Measurements from ENCODE around the gene MYH7. TPM values are rescaled to one million over a fixed set of nuclear protein-coding genes. Genes with fewer than 3 reads are reported as not detected.

Gene MYH7
- polyA plus RNA-seq, 1 of the 3 experiments (the other 2 are of a cell fraction) = not detected

GRCh38 chr14:23438101-23438971 is 2.9 kb upstream of the MYH7 start:
- no peak overlapping the region for H2AFZ ChIP-seq (ENCODE audit: low read depth)
- POLR2A ChIA-PET = no interaction called here

DNA sequence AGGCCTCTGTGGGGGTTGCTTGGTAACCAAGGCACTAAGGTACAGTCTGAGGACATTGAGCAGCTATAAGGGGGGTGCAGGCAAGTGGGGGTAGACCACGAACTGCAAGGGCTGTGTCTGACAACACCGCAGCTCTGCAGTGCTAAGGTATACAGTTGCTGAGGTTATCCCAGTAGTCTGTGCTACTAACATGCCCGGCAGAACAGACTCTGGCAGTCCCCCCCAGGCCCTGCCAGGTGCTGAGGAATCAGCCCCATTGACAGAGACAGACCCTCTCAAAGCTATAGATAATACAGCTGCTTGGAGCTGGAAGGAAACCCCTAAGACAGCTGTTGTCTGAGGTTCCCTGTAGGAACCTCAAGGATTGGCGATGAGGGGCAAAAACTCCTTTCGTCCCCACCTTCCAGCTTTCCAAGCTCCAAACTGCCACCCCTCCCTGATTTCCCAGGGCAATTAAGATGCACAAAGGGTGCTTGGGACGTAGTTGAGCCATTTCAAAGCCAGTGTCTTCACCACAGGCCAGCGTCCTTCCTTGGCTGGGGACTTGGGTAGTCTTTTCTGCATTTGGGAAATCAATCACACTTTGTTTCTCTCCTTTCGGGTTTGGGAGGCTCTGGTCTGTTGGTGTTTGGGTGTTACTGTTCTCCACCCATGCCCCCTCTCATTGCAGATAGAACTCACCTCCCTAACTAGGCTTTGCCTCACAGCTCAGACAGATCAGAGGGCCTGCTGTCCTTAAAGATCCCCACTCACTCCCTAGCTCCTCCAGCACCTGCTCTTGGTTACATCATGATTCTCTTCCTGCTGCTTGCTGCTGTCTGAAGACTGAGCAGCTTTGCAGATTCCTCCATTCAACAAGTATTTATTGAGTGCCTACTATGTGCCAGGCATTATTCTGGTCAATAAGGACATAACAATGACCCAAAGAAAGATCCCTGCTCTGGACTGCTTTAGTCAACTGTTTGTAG is 2.0 kb upstream of the MYH7 start:
- Histone ChIP-seq H3K36me3 (replicated peaks in 1 of 2; ENCODE audit: control insufficient read depth in 1 of 2, insufficient read depth in 2 of 2, low read length in 1 of 2) (no peaks in the 10 kb centered on the region), H3K9ac (no peak overlapping the region), H3K9me2 (no peaks in the 10 kb centered on the region), H4K20me1 (ENCODE audit: insufficient read depth) (no peaks in the 10 kb centered on the region), H2AFZ (ENCODE audit: low read depth) (no peak overlapping the region), H3K79me2 (ENCODE audit: insufficient read depth) (no peaks in the 10 kb centered on the region), H3K9me3 (no peaks in the 10 kb centered on the region), H3K4me3 (ENCODE audit: low read depth in 2 of 2, low read length in 1 of 2) (no peak overlapping the region), H3F3A (replicated peaks; ENCODE audit: insufficient read depth) (no peaks in the 10 kb centered on the region), H3K27me3 (ENCODE audit: insufficient read depth) (peaks cover 19% of the 10 kb centered on the region), H3K4me2 (no peak overlapping the region), H3K4me1 (ENCODE audit: control insufficient read depth in 1 of 2, insufficient read depth in 2 of 2, low read depth in 1 of 2, low read length in 1 of 2) (no peaks in the 10 kb centered on the region), H3K27ac (ENCODE audit: low read depth in 2 of 2, low read length in 1 of 2) (no peak overlapping the region)
- POLR2A ChIA-PET = no interaction called here
- WGBS (ENCODE audit: low lambda C conversion rate) = 52% methylated on average over 6 of the region's 8 CpGs
- CTCF ChIA-PET = interaction anchor here (1.1 to 1.7 kb wide), 3 partner anchors 11 to 122 kb away, joined by 3 to 6 read pairs (median 3); no protein-coding TSS in a partner anchor
- no peak for DNase-seq
- no peak for TF ChIP-seq FOXJ3 (CRISPR knock-in tag; IDR thresholded peaks at IDR 0.05)
- TF ChIP-seq, protein P1, sequence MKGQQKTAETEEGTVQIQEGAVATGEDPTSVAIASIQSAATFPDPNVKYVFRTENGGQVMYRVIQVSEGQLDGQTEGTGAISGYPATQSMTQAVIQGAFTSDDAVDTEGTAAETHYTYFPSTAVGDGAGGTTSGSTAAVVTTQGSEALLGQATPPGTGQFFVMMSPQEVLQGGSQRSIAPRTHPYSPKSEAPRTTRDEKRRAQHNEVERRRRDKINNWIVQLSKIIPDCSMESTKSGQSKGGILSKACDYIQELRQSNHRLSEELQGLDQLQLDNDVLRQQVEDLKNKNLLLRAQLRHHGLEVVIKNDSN (IDR thresholded peaks at IDR 0.05; ENCODE audit: borderline replicate concordance, low read depth) = no peak
- no peak for TF ChIP-seq GABPA (IDR thresholded peaks at IDR 0.05; ENCODE audit: low read depth)
- no peak for TF ChIP-seq SMC3 (IDR thresholded peaks at IDR 0.05; ENCODE audit: low read depth, low read length)
- TF ChIP-seq TCF12 (IDR thresholded peaks at IDR 0.05) = no peak
- no peak for TF ChIP-seq TEAD4 (IDR thresholded peaks at IDR 0.05; ENCODE audit: borderline replicate concordance, insufficient read depth)
- TF ChIP-seq, protein P2, sequence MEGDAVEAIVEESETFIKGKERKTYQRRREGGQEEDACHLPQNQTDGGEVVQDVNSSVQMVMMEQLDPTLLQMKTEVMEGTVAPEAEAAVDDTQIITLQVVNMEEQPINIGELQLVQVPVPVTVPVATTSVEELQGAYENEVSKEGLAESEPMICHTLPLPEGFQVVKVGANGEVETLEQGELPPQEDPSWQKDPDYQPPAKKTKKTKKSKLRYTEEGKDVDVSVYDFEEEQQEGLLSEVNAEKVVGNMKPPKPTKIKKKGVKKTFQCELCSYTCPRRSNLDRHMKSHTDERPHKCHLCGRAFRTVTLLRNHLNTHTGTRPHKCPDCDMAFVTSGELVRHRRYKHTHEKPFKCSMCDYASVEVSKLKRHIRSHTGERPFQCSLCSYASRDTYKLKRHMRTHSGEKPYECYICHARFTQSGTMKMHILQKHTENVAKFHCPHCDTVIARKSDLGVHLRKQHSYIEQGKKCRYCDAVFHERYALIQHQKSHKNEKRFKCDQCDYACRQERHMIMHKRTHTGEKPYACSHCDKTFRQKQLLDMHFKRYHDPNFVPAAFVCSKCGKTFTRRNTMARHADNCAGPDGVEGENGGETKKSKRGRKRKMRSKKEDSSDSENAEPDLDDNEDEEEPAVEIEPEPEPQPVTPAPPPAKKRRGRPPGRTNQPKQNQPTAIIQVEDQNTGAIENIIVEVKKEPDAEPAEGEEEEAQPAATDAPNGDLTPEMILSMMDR (IDR thresholded peaks at IDR 0.05) = no peak
- TF ChIP-seq MEF2A (IDR thresholded peaks at IDR 0.05; ENCODE audit: borderline replicate concordance, low read depth) = no peak
- TF ChIP-seq EZH2phosphoT487 (IDR thresholded peaks at IDR 0.05; ENCODE audit: borderline replicate concordance, low read depth) = no peak

More at GRCh38 chr14:23438101-23438971, 2.9 kb upstream of the MYH7 start:
- Histone ChIP-seq H3F3A (replicated peaks; ENCODE audit: insufficient read depth) (no peaks in the 10 kb centered on the region), H3K27me3 (ENCODE audit: insufficient read depth) (peaks cover 19% of the 10 kb centered on the region), H3K9me3 (no peaks in the 10 kb centered on the region), H3K9ac (no peak overlapping the region), H3K36me3 (replicated peaks in 1 of 2; ENCODE audit: control insufficient read depth in 1 of 2, insufficient read depth in 2 of 2, low read length in 1 of 2) (no peaks in the 10 kb centered on the region), H3K4me2 (no peak overlapping the region), H3K4me1 (ENCODE audit: control insufficient read depth in 1 of 2, insufficient read depth in 2 of 2, low read depth in 1 of 2, low read length in 1 of 2) (no peaks in the 10 kb centered on the region), H3K27ac (ENCODE audit: low read depth in 2 of 2, low read length in 1 of 2) (no peak overlapping the region), H4K20me1 (ENCODE audit: insufficient read depth) (no peaks in the 10 kb centered on the region), H3K4me3 (ENCODE audit: low read depth in 2 of 2, low read length in 1 of 2) (no peak overlapping the region), H3K79me2 (ENCODE audit: insufficient read depth) (no peaks in the 10 kb centered on the region), H3K9me2 (no peaks in the 10 kb centered on the region)
- TF ChIP-seq RCOR1 (IDR thresholded peaks at IDR 0.05; ENCODE audit: low read length) = no peak
- TF ChIP-seq MAX (IDR thresholded peaks at IDR 0.05; ENCODE audit: low read depth) = no peak
- no peak for TF ChIP-seq EP300 (IDR thresholded peaks at IDR 0.05; ENCODE audit: borderline replicate concordance in 1 of 2, low read depth in 1 of 2, low read length in 1 of 2)
- TF ChIP-seq SIN3A (IDR thresholded peaks at IDR 0.05; ENCODE audit: borderline replicate concordance, low read depth, low read length) = no peak
- no peak for TF ChIP-seq RXRA (IDR thresholded peaks at IDR 0.05; ENCODE audit: borderline replicate concordance, low read depth)
- TF ChIP-seq, protein P1 (IDR thresholded peaks at IDR 0.05; ENCODE audit: borderline replicate concordance, low read depth) = no peak
- TF ChIP-seq, protein P3, sequence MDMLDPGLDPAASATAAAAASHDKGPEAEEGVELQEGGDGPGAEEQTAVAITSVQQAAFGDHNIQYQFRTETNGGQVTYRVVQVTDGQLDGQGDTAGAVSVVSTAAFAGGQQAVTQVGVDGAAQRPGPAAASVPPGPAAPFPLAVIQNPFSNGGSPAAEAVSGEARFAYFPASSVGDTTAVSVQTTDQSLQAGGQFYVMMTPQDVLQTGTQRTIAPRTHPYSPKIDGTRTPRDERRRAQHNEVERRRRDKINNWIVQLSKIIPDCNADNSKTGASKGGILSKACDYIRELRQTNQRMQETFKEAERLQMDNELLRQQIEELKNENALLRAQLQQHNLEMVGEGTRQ (IDR thresholded peaks at IDR 0.05; ENCODE audit: borderline replicate concordance, low read depth, low read length) = no peak
- no peak for TF ChIP-seq TAF1 (IDR thresholded peaks at IDR 0.05; ENCODE audit: borderline replicate concordance, low read depth, low read length)
- TF ChIP-seq NRF1 (IDR thresholded peaks at IDR 0.05; ENCODE audit: low read depth, low read length) = no peak
- TF ChIP-seq SMC3 (IDR thresholded peaks at IDR 0.05; ENCODE audit: low read depth, low read length) = no peak
- TF ChIP-seq TEAD4 (IDR thresholded peaks at IDR 0.05; ENCODE audit: borderline replicate concordance, insufficient read depth) = no peak
- TF ChIP-seq FOXM1 (IDR thresholded peaks at IDR 0.05; ENCODE audit: low read depth) = no peak
- no peak for TF ChIP-seq GABPA (IDR thresholded peaks at IDR 0.05; ENCODE audit: low read depth)
- TF ChIP-seq POLR2AphosphoS5 (IDR thresholded peaks at IDR 0.05; ENCODE audit: low read depth, low read length) = no peak
- TF ChIP-seq CHD2 (IDR thresholded peaks at IDR 0.05; ENCODE audit: low read length, partially characterized antibody) = no peak
- 49% methylated on average over 15 of the region's 15 CpGs for WGBS (ENCODE audit: low lambda C conversion rate)
- CTCF ChIA-PET = interaction anchor here (0.7 kb wide), 1 partner anchor 144 kb away, joined by 3 read pairs; no protein-coding TSS in a partner anchor
- no peak for DNase-seq
